T-helper 2 cell (primary cell): ENCODE measurements around the gene RAB14.
A peak's percentile ranks its signal among the peaks of the same experiment; 100 is the strongest.

ENCODE experiments used
- DNase-seq, 5 experiments: peaks; one replicate each; pipeline versions ENCODE4 v3.0.0 to v3.0.0-alpha.2; 2012 to 2022
- total RNA-seq, 2 donors: gene quantifications; one replicate each; lab custom pipeline; 2026; lab: John Stamatoyannopoulos, UW

Gene RAB14
- 100 to 126 reads per million in 2 donors for total RNA-seq

GRCh38 chr9:121201738-121202533, at the start of gene RAB14:
Gene RAB14, minus strand, starts transcription at chr9:121201869. Its CDS starts 8,457 bp downstream, at chr9:121193412.
- DNase-seq = peak; percentile 99 to 100 (median 100)

GRCh38 chr9:121249563-121249962, 47.9 kb upstream of the RAB14 start:
- no peak for DNase-seq

- no peak for DNase-seq
Measured at GRCh38 chr9:121246821-121247561, 45.3 kb upstream of the RAB14 start.

GRCh38 chr9:121242959-121243346, 41.3 kb upstream of the RAB14 start:
- no peak for DNase-seq

GRCh38 chr9:121242219-121242958, 40.7 kb upstream of the RAB14 start:
- DNase-seq = no peak

GRCh38 chr9:121240472-121241135, 38.9 kb upstream of the RAB14 start:
- no peak for DNase-seq

- no peak for DNase-seq
Measured at GRCh38 chr9:121239851-121240250, 38.2 kb upstream of the RAB14 start.

GRCh38 chr9:121239071-121239470, 37.4 kb upstream of the RAB14 start:
- DNase-seq = no peak

GRCh38 chr9:121237916-121238315, 36.2 kb upstream of the RAB14 start:
- no peak for DNase-seq

- no peak for DNase-seq
Measured at GRCh38 chr9:121235512-121235911, 33.8 kb upstream of the RAB14 start.

- no peak for DNase-seq
Measured at GRCh38 chr9:121234832-121235161, 33.1 kb upstream of the RAB14 start.

- DNase-seq = no peak
Measured at GRCh38 chr9:121233906-121234831, 32.5 kb upstream of the RAB14 start.

- no peak for DNase-seq
Measured at GRCh38 chr9:121232251-121232650, 30.6 kb upstream of the RAB14 start.

GRCh38 chr9:121230256-121230655, 28.6 kb upstream of the RAB14 start:
- DNase-seq = no peak

GRCh38 chr9:121227862-121228261, 26.2 kb upstream of the RAB14 start:
- peak in 1 of 5 experiments; percentile 16 for DNase-seq

GRCh38 chr9:121226175-121226574, 24.5 kb upstream of the RAB14 start:
- DNase-seq = no peak

GRCh38 chr9:121225240-121225639, 23.6 kb upstream of the RAB14 start:
- no peak for DNase-seq

- DNase-seq = peak in 1 of 5 experiments; percentile 17
Measured at GRCh38 chr9:121222524-121223171, 21.0 kb upstream of the RAB14 start.

GRCh38 chr9:121221664-121222055, 20.0 kb upstream of the RAB14 start:
- no peak for DNase-seq

- DNase-seq = no peak
Measured at GRCh38 chr9:121220996-121221663, 19.5 kb upstream of the RAB14 start.

GRCh38 chr9:121219530-121219929, 17.9 kb upstream of the RAB14 start:
- DNase-seq = no peak
